GM19324 (cell line): ENCODE data around the gene VAMP8.
A peak's percentile ranks its signal among the peaks of the same experiment; 100 is the strongest.
"Not testable (repeated sequence)": the region's sequence is repeated elsewhere in the genome, so short reads cannot be mapped to it uniquely, and the experiment has no call there.

Experiments
- ATAC-seq: cut with Tn5 transposase; IDR thresholded peaks from one replicate; pipeline ENCODE4 v1.9.1; 2021; ENCODE audit warnings: mild to moderate bottlenecking, moderate library complexity; ENCODE audit not compliant: unreplicated experiment, low FRiP score

VAMP8 gene

GRCh38 chr2:85547089-85547858, 30.1 kb upstream of the VAMP8 start:
- no peak for ATAC-seq

DNA sequence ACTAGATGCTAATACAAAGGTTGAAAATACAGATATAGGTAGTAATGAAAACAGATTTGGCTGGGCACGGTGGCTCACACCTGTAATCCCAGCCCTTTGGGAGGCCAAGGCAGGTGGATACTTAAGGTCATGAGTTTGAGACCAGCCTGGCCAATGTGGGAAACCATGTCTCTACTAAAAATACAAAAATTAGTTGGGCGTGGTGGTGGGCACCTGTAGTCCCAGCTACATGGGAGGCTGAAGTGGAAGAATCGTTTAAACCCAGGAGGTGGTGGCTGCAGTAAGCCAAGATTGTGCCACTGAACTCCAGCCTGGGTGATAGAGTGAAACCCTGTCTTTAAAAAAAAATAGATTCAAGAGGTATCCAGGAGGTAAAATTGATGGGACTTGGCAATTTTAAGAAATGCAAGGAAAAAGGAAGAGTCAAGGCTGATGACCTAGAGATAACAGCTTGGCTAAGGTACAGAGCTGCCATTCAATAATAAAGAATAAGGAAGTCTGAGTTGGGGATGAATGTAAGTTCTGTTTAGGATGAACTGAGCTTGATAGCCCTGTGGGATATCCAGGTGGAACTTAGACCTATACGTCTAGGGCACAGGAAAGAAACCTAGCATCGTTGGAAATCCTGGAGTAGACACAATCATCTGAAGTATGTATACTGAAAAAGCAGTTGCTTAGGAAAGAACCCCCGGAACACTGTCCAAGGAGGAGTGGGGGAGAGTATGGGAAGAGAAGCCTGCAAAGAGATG, 29.4 kb upstream of the VAMP8 start:
- no peak for ATAC-seq

DNA sequence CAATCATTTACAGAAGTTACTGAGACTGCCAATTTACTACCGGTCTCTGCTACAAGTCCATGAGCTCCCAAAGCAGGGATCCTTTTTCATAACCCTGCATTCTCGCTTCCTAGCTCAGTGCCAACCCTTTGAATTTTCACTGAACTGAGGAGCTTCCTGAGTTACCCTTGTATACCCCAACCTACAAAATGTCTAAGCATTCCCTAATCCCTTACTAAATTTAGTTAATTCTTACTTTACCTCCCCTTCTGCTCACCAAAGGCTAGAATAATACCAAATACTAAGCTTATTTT, 28.8 kb upstream of the VAMP8 start:
- ATAC-seq: no peak

GRCh38 chr2:85549095-85549494, 28.3 kb upstream of the VAMP8 start:
- no peak for ATAC-seq

DNA sequence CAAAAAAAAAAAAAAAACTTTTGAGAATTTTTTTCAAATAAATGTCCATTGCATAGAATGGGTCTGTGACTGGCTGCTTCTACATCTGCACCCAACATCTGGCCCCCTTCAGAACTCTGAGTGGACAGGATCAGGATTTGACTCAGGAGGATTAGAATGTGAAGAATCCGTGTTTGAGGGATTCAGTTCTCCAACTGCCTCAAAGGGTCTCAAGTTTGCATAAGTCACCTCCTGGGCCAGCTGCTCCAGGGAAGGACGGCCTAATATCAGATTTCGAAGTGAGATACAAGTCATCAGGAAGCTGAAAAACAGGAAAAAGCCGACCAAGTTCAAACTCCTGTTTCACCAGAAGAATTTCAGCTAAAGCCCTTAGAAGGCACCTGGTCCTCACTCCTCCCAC, 27.6 kb upstream of the VAMP8 start:
- ATAC-seq: no peak

GRCh38 chr2:85550486-85550885, 26.9 kb upstream of the VAMP8 start:
- no peak for ATAC-seq

DNA sequence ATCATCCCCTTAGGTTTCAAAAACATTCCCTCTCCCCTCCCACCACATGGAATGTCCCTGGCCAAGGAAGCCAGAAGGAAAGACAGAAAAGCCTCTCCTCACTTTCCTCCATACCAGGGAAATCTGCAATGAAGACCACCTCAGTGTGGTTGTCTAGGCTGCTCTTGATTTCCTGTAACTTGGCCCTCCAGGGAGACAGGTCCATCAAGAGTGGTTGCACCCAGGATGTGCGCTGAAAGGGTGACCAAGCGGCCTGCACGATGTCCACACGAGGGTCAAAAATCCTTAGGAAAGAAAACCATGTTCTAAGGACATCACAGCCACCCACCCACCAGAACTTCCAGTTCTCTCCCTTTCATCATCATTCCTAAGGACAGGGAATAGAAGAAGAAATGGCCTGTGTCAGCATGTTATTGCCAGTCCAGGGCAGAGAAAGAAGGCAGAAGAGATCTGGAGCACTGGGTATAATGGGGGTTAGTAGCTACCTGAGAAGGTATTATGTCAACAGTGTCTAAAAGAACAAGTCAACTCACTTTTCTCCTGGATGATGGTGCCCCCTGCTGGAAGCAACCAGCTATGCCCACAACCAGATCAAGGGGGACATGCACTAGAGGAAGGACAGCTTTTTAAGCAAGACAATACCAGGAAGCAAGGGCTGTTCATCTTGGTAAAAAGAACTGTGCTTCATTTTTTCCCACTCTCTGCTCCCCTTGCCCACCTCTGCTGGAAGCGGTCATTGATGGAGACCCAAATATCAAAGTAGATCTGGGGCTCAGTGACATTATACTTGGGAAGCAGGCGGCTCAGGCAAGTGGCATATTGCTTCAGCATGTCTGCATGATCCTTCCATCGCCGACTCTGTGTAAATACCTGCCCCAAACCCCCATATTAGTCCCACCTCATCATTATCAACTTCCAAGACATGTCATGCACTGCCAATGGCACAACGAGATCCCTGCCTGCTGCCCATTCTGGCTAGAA, 25.4 kb upstream of the VAMP8 start:
- ATAC-seq: no peak

- no peak for ATAC-seq
Observed at GRCh38 chr2:85553184-85553583, 24.2 kb upstream of the VAMP8 start.

- no peak for ATAC-seq
Observed at GRCh38 chr2:85554980-85555612, 22.3 kb upstream of the VAMP8 start.

- no peak for ATAC-seq
Observed at GRCh38 chr2:85557130-85557529, 20.3 kb upstream of the VAMP8 start.

DNA sequence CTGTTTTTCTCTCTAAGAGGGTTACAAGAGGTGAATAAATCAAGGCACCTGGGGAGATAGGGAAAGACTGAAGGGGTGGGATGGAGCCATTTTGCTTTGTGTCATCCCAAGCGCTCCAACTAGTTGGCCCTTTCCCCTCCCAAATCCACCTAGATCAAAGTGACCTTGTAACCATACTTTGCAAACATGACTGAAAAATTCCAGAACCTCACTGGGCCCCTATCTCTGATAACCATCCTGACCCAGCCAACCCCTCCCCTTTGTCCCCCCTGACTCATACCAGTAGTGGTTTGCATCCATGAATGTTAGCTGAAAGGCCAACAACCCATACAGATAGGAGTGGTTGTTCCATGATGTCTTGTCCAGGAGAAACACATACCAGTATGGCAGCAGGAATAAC, 19.2 kb upstream of the VAMP8 start:
- ATAC-seq: no peak

DNA sequence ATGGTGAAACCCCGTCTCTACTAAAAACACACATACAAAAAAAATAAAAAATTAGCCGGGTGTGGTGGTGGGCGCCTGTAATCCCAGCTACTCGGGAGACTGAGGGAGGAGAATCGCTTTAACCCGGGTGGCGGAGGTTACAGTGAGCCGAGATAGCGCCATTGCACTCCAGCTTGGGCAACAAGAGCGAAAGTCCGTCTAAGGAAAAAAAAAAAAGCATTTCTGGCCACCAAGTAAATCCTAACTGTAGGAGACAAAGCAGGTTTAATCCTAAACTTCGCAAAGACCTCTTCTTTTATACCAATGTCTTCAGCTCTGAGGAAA, 17.0 kb upstream of the VAMP8 start:
- not testable (repeated sequence) for ATAC-seq

GRCh38 chr2:85560812-85561279, 16.5 kb upstream of the VAMP8 start:
- no peak for ATAC-seq

GRCh38 chr2:85561280-85562212, 15.8 kb upstream of the VAMP8 start, which contains the start of gene GGCX:
GGCX (minus strand) TSS chr2:85561493; CDS start chr2:85561428, 65 bp downstream.
- peak; percentile 88 for ATAC-seq

- ATAC-seq: no peak
Observed at GRCh38 chr2:85564144-85564563, 13.2 kb upstream of the VAMP8 start.

GRCh38 chr2:85566265-85566664, 11.1 kb upstream of the VAMP8 start:
- no peak for ATAC-seq

- ATAC-seq: no peak
Observed at GRCh38 chr2:85575739-85576138, 1.6 kb upstream of the VAMP8 start.

GRCh38 chr2:85577063-85577385, 362 bp upstream of the VAMP8 start:
- ATAC-seq: no peak
